Stomach smooth muscle (tissue), 2 donors: ENCODE measurements around the gene TEX30.
A peak's percentile ranks its signal among the peaks of the same experiment; 100 is the strongest.

ENCODE experiments used
- H3K27ac ChIP-seq: one replicate; pipeline ENCODE4 v1.7.0; 2013; ENCODE audit warnings: mild to moderate bottlenecking, low read length, inconsistent platforms
- H3K27me3 ChIP-seq, 2 donors: one replicate each; pipeline ENCODE4 v1.7.0; 2013; ENCODE audit warnings: low read length in 2 of 2; ENCODE audit not compliant: insufficient read depth in 2 of 2, control insufficient read depth in 1 of 2
- H3K36me3 ChIP-seq, 2 donors: one replicate each; pipeline ENCODE4 v1.7.0; 2013; ENCODE audit warnings: low read length in 2 of 2; ENCODE audit not compliant: control insufficient read depth in 2 of 2, insufficient read depth in 2 of 2
- H3K4me1 ChIP-seq: one replicate; pipeline ENCODE4 v1.7.0; 2013; ENCODE audit warnings: low read length; ENCODE audit not compliant: control insufficient read depth, insufficient read depth
- H3K4me3 ChIP-seq, 2 donors: one replicate each; pipeline ENCODE4 v1.7.0; 2013; ENCODE audit warnings: low read length in 2 of 2
- H3K9ac ChIP-seq, 2 donors: one replicate each; pipeline ENCODE4 v1.7.0; 2013; ENCODE audit warnings: low read length in 2 of 2, mild to moderate bottlenecking in 1 of 2
- H3K9me3 ChIP-seq, 2 donors: one replicate each; pipeline ENCODE4 v1.7.0; 2013; ENCODE audit warnings: low read length in 2 of 2; ENCODE audit not compliant: control insufficient read depth in 2 of 2
- donor health status: healthy.
- donor health status: Pancreatic carcinoma.

The TEX30 gene

GRCh38 chr13:102773441-102774213 is at the start of gene TEX30:
TSS of gene TEX30 (minus strand) at chr13:102773786. CDS start at chr13:102770026, 3,760 bp downstream.
- Histone ChIP-seq H3K27me3 (no peaks in the 10 kb centered on the region), H3K4me3 (peak within 1 kb of the TSS; percentile 64 to 90), H3K9me3 (no peaks in the 10 kb centered on the region), H3K9ac (peak within 1 kb of the TSS; percentile 69 to 91), H3K4me1 (peaks cover 10% of the 10 kb centered on the region), H3K36me3 (no peaks in the 10 kb centered on the region), H3K27ac (peak within 1 kb of the TSS; percentile 75)

- Histone ChIP-seq H3K9me3 (no peaks in the 10 kb centered on the region), H3K27ac (no peak overlapping the region), H3K27me3 (no peaks in the 10 kb centered on the region), H3K4me3 (no peak overlapping the region), H3K9ac (no peak overlapping the region), H3K36me3 (peaks cover 17 to 24% of the 10 kb centered on the region in 2 donors), H3K4me1 (no peaks in the 10 kb centered on the region)
Measured at GRCh38 chr13:102817907-102818306, 44.3 kb upstream of the TEX30 start.

- H3K27ac ChIP-seq, result no peak overlapping the region
- H3K36me3 ChIP-seq, result peaks cover 10 to 19% of the 10 kb centered on the region in 2 donors
- H3K9me3 ChIP-seq, result no peaks in the 10 kb centered on the region
- no peak overlapping the region for H3K4me3 ChIP-seq
- no peaks in the 10 kb centered on the region for H3K27me3 ChIP-seq
- no peak overlapping the region for H3K9ac ChIP-seq
- no peaks in the 10 kb centered on the region for H3K4me1 ChIP-seq
Measured at GRCh38 chr13:102817241-102817640, 43.7 kb upstream of the TEX30 start.

- peaks cover 5 to 14% of the 10 kb centered on the region in 2 donors for H3K36me3 ChIP-seq
- no peak overlapping the region for H3K4me3 ChIP-seq
- H3K4me1 ChIP-seq, result no peaks in the 10 kb centered on the region
- H3K27ac ChIP-seq, result no peak overlapping the region
- H3K27me3 ChIP-seq, result no peaks in the 10 kb centered on the region
- no peak overlapping the region for H3K9ac ChIP-seq
- H3K9me3 ChIP-seq, result no peaks in the 10 kb centered on the region
Measured at GRCh38 chr13:102816708-102817107, 43.1 kb upstream of the TEX30 start.

GRCh38 chr13:102815788-102816187 is 42.2 kb upstream of the TEX30 start:
- H3K27me3 ChIP-seq, result no peaks in the 10 kb centered on the region
- H3K4me1 ChIP-seq, result no peaks in the 10 kb centered on the region
- peaks cover 4 to 13% of the 10 kb centered on the region in 2 donors for H3K36me3 ChIP-seq
- no peak overlapping the region for H3K27ac ChIP-seq
- H3K9ac ChIP-seq, result no peak overlapping the region
- H3K4me3 ChIP-seq, result no peak overlapping the region
- no peaks in the 10 kb centered on the region for H3K9me3 ChIP-seq

GRCh38 chr13:102814793-102815192 is 41.2 kb upstream of the TEX30 start:
- H3K27ac ChIP-seq, result no peak overlapping the region

GRCh38 chr13:102814025-102814607 is 40.5 kb upstream of the TEX30 start:
- Histone ChIP-seq H3K9ac (no peak overlapping the region), H3K4me3 (no peak overlapping the region), H3K27me3 (no peaks in the 10 kb centered on the region), H3K9me3 (no peaks in the 10 kb centered on the region), H3K36me3 (peaks cover 4 to 7% of the 10 kb centered on the region in 2 donors), H3K4me1 (no peaks in the 10 kb centered on the region), H3K27ac (no peak overlapping the region)

More at GRCh38 chr13:102814793-102815192, 41.2 kb upstream of the TEX30 start:
- no peak overlapping the region for H3K9ac ChIP-seq
- H3K4me1 ChIP-seq, result no peaks in the 10 kb centered on the region
- peaks cover 4 to 13% of the 10 kb centered on the region in 2 donors for H3K36me3 ChIP-seq
- no peak overlapping the region for H3K4me3 ChIP-seq
- no peaks in the 10 kb centered on the region for H3K27me3 ChIP-seq
- no peaks in the 10 kb centered on the region for H3K9me3 ChIP-seq

GRCh38 chr13:102812611-102813287 is 39.2 kb upstream of the TEX30 start:
- H3K9ac ChIP-seq, result no peak overlapping the region
- H3K36me3 ChIP-seq, result peaks cover 0 to 4% of the 10 kb centered on the region in 2 donors
- H3K27me3 ChIP-seq, result no peaks in the 10 kb centered on the region
- H3K9me3 ChIP-seq, result no peaks in the 10 kb centered on the region
- H3K4me3 ChIP-seq, result no peak overlapping the region
- no peaks in the 10 kb centered on the region for H3K4me1 ChIP-seq
- H3K27ac ChIP-seq, result no peak overlapping the region

GRCh38 chr13:102807699-102808098 is 34.1 kb upstream of the TEX30 start:
- Histone ChIP-seq H3K9me3 (no peaks in the 10 kb centered on the region), H3K4me1 (no peaks in the 10 kb centered on the region), H3K9ac (no peak overlapping the region), H3K36me3 (no peaks in the 10 kb centered on the region), H3K27me3 (no peaks in the 10 kb centered on the region), H3K4me3 (no peak overlapping the region), H3K27ac (no peak overlapping the region)

GRCh38 chr13:102805680-102806079 is 32.1 kb upstream of the TEX30 start:
- Histone ChIP-seq H3K9ac (no peak overlapping the region), H3K27ac (no peak overlapping the region), H3K4me1 (peaks cover 5% of the 10 kb centered on the region), H3K27me3 (no peaks in the 10 kb centered on the region), H3K9me3 (no peaks in the 10 kb centered on the region), H3K4me3 (no peak overlapping the region), H3K36me3 (no peaks in the 10 kb centered on the region)
